Stomach (tissue), 4 donors: ENCODE measurements around the gene C19orf25.

Experiments
- CTCF ChIP-seq, 7 experiments: fragments of 450-650 bp in 4 of 7; fragments of 200-600 bp in 3 of 7; sonication (generic) in 3 of 7; IDR thresholded peaks; one replicate each; pipeline ENCODE4 v1.5.1; 2016 to 2019; ENCODE audit warnings: antibody characterized with exemption in 7 of 7, control low read depth in 2 of 7, mild to moderate bottlenecking in 1 of 7
- POLR2A ChIP-seq, 4 donors: fragments of 450-650 bp; IDR thresholded peaks; one replicate each; pipeline ENCODE4 v1.6.1; 2016; ENCODE audit warnings: antibody characterized with exemption in 4 of 4, control low read depth in 2 of 4, mild to moderate bottlenecking in 1 of 4, moderate library complexity in 1 of 4

- TF ChIP-seq POLR2A (IDR thresholded peaks at IDR 0.05) (no peak), CTCF (IDR thresholded peaks at IDR 0.05) (no peak)
These were observed 11.9 kb downstream of the C19orf25 start for GRCh38 chr19:1467215-1467489.
